GM18868 (cell line): Measurements from ENCODE around the gene NXF3.
"Not testable (repeated sequence)": the region's sequence is repeated elsewhere in the genome, so short reads cannot be mapped to it uniquely, and the experiment has no call there.

Experiments
- ATAC-seq: cut with Tn5 transposase; IDR thresholded peaks from one replicate; pipeline ENCODE4 v1.9.1; 2021; ENCODE audit warnings: mild to moderate bottlenecking, moderate library complexity; ENCODE audit not compliant: unreplicated experiment

Gene NXF3

GRCh38 chrX:103051260-103051789 is 41.6 kb downstream of the NXF3 start:
- ATAC-seq = no peak

GRCh38 chrX:103033371-103033770 is 59.6 kb downstream of the NXF3 start:
- ATAC-seq = not testable (repeated sequence)
